Measurements from ENCODE around the gene ZBP1.
A peak's percentile ranks its signal among the peaks of the same experiment; 100 is the strongest.

Gene ZBP1

GRCh38 chr20:57665589-57665971 is 45.4 kb upstream of the ZBP1 start:
- TF ChIP-seq ZFX (IDR thresholded peaks at IDR 0.05; ENCODE audit: borderline replicate concordance), result no peak
- no peak for TF ChIP-seq CTCF (IDR thresholded peaks at IDR 0.05)
- H3K27ac ChIP-seq, result peak overlapping the region; percentile 93; the same call in 1 of the 2 replicates

- H3K27ac ChIP-seq, result peak overlapping the region; percentile 93; the same call in 1 of the 2 replicates
- TF ChIP-seq CTCF (IDR thresholded peaks at IDR 0.05), result no peak
These were observed 44.8 kb upstream of the ZBP1 start for GRCh38 chr20:57664924-57665588.

GRCh38 chr20:57664476-57664875 is 44.2 kb upstream of the ZBP1 start:
- H3K27ac ChIP-seq, result 0 out of 2 replicates have a peak overlapping the region, but pooled peaks have one; percentile 93
- TF ChIP-seq ZFX (IDR thresholded peaks at IDR 0.05; ENCODE audit: borderline replicate concordance) (no peak), CTCF (IDR thresholded peaks at IDR 0.05) (no peak)

GRCh38 chr20:57663681-57664451 is 43.6 kb upstream of the ZBP1 start:
- TF ChIP-seq ZFX (IDR thresholded peaks at IDR 0.05; ENCODE audit: borderline replicate concordance) (no peak), CTCF (IDR thresholded peaks at IDR 0.05) (no peak)
- 0 out of 2 replicates have a peak overlapping the region, but pooled peaks have one; percentile 93 for H3K27ac ChIP-seq

GRCh38 chr20:57663241-57663640 is 43.0 kb upstream of the ZBP1 start:
- peak overlapping the region; percentile 45; the same call in 1 of the 2 replicates for H3K27ac ChIP-seq

GRCh38 chr20:57662456-57663240 is 42.4 kb upstream of the ZBP1 start:
- TF ChIP-seq ZFX (IDR thresholded peaks at IDR 0.05; ENCODE audit: borderline replicate concordance), result no peak
- no peak for TF ChIP-seq CTCF (IDR thresholded peaks at IDR 0.05)
- H3K27ac ChIP-seq, result peak overlapping the region; percentile 45

More at GRCh38 chr20:57663241-57663640, 43.0 kb upstream of the ZBP1 start:
- TF ChIP-seq CTCF (IDR thresholded peaks at IDR 0.05), result no peak

All from 22Rv1 (cell line).